LNCAP (cell line): Measurements from ENCODE around the gene COBLL1.

ENCODE experiments used
- CTCF ChIP-seq: fragments of 450-650 bp; IDR thresholded peaks from 2 replicates; pipeline ENCODE4 v1.5.1; 2017; ENCODE audit warnings: mild to moderate bottlenecking

Gene COBLL1

GRCh38 chr2:164786787-164787186, 54.8 kb downstream of the COBLL1 start:
- no peak for TF ChIP-seq CTCF

GRCh38 chr2:164785457-164785856, 56.2 kb downstream of the COBLL1 start:
- no peak for TF ChIP-seq CTCF

GRCh38 chr2:164784376-164784775, 57.2 kb downstream of the COBLL1 start:
- TF ChIP-seq CTCF: no peak

- TF ChIP-seq CTCF: no peak
Measured at GRCh38 chr2:164782323-164782722, 59.3 kb downstream of the COBLL1 start.

GRCh38 chr2:164781394-164781793, 60.2 kb downstream of the COBLL1 start:
- TF ChIP-seq CTCF: no peak

GRCh38 chr2:164780611-164781178, 60.9 kb downstream of the COBLL1 start:
- no peak for TF ChIP-seq CTCF

GRCh38 chr2:164779383-164780057, 62.1 kb downstream of the COBLL1 start:
- no peak for TF ChIP-seq CTCF

GRCh38 chr2:164778723-164779122, 62.9 kb downstream of the COBLL1 start:
- no peak for TF ChIP-seq CTCF
